Neural cell (in vitro differentiated cells): ENCODE results near the gene MRPL34.

Experiments
- EP300 ChIP-seq: fragments of 450-650 bp; conservative IDR thresholded peaks from 2 replicates; pipeline ENCODE4 v1.6.1; 2014; ENCODE audit warnings: antibody characterized with exemption, mild to moderate bottlenecking, moderate library complexity; ENCODE audit not compliant: poor library complexity, severe bottlenecking
- EZH2 ChIP-seq: fragments of 200-600, 300-800 bp; shearing (Covaris generic), sonication (generic); IDR thresholded peaks from 2 replicates; pipeline ENCODE4 v1.6.1; 2014; ENCODE audit warnings: antibody characterized with exemption, low read length, borderline replicate concordance, mild to moderate bottlenecking; ENCODE audit not compliant: insufficient read depth, poor library complexity, severe bottlenecking
- MXI1 ChIP-seq: fragments of 450-650 bp; conservative IDR thresholded peaks from 2 replicates; pipeline ENCODE4 v1.6.1; 2014; ENCODE audit warnings: antibody characterized with exemption, mild to moderate bottlenecking; ENCODE audit not compliant: poor library complexity, severe bottlenecking
- POLR2AphosphoS5 ChIP-seq: IDR thresholded peaks from 2 replicates; pipeline ENCODE4 v1.6.1; 2012
- RAD21 ChIP-seq: fragments of 450-650 bp; conservative IDR thresholded peaks from 2 replicates; pipeline ENCODE4 v1.6.1; 2014; ENCODE audit warnings: antibody characterized with exemption, mild to moderate bottlenecking, moderate library complexity
- SMC3 ChIP-seq: fragments of 450-650 bp; conservative IDR thresholded peaks from 2 replicates; pipeline ENCODE4 v1.6.1; 2014; ENCODE audit warnings: antibody characterized with exemption, mild to moderate bottlenecking, moderate library complexity; ENCODE audit not compliant: poor library complexity
- TAF1 ChIP-seq: IDR thresholded peaks from 2 replicates; pipeline ENCODE4 v1.6.1; 2012; ENCODE audit warnings: low read depth
- TF ChIP-seq, protein P1 (sequence below): fragments of 450-650 bp; IDR thresholded peaks from 2 replicates; pipeline ENCODE4 v1.5.1; 2014; ENCODE audit warnings: antibody characterized with exemption, mild to moderate bottlenecking, moderate library complexity; ENCODE audit not compliant: poor library complexity, severe bottlenecking

GRCh38 chr19:17339088-17339741 lies 33.5 kb downstream of the MRPL34 start:
- no peak for TF ChIP-seq RAD21
- TF ChIP-seq EZH2 = no peak
- TF ChIP-seq, protein P1, sequence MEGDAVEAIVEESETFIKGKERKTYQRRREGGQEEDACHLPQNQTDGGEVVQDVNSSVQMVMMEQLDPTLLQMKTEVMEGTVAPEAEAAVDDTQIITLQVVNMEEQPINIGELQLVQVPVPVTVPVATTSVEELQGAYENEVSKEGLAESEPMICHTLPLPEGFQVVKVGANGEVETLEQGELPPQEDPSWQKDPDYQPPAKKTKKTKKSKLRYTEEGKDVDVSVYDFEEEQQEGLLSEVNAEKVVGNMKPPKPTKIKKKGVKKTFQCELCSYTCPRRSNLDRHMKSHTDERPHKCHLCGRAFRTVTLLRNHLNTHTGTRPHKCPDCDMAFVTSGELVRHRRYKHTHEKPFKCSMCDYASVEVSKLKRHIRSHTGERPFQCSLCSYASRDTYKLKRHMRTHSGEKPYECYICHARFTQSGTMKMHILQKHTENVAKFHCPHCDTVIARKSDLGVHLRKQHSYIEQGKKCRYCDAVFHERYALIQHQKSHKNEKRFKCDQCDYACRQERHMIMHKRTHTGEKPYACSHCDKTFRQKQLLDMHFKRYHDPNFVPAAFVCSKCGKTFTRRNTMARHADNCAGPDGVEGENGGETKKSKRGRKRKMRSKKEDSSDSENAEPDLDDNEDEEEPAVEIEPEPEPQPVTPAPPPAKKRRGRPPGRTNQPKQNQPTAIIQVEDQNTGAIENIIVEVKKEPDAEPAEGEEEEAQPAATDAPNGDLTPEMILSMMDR = no peak
- TF ChIP-seq EP300 = no peak
- no peak for TF ChIP-seq TAF1
- no peak for TF ChIP-seq POLR2AphosphoS5
- no peak for TF ChIP-seq MXI1
- TF ChIP-seq SMC3 = no peak
